Progenitor cell of endocrine pancreas (in vitro differentiated cells): ENCODE results near the gene SLC30A10. TPM values are rescaled to one million over a fixed set of nuclear protein-coding genes. Genes with fewer than 3 reads are reported as not detected.

Experiments used
- DNase-seq: peaks from one replicate; pipeline ENCODE4 v3.0.0; 2021; ENCODE audit warnings: low spot score; ENCODE audit not compliant: unreplicated experiment
- H3K27ac Mint-ChIP-seq: 2 replicates; pipeline ENCODE4 v1.8.0; 2021; ENCODE audit warnings: mild to moderate bottlenecking, moderate library complexity, mixed read lengths
- H3K27me3 Mint-ChIP-seq: 2 replicates; pipeline ENCODE4 v1.8.0; 2021; ENCODE audit warnings: mixed read lengths
- H3K36me3 Mint-ChIP-seq: 2 replicates; pipeline ENCODE4 v1.8.0; 2022; ENCODE audit warnings: mixed read lengths; ENCODE audit not compliant: insufficient read depth
- H3K4me1 Mint-ChIP-seq: 2 replicates; pipeline ENCODE4 v1.8.0; 2021; ENCODE audit warnings: low read depth, mixed read lengths
- H3K4me3 Mint-ChIP-seq: 2 replicates; pipeline ENCODE4 v1.8.0; 2021; ENCODE audit warnings: low read depth, mild to moderate bottlenecking, moderate library complexity, mixed read lengths
- H3K9me3 Mint-ChIP-seq: 2 replicates; pipeline ENCODE4 v1.8.0; 2021; ENCODE audit warnings: low read depth, mixed read lengths
- total RNA-seq: library from RNA; stranded (reverse); gene quantifications from 2 replicates; pipeline ENCODE4 v1.2.1, GENCODE V29; 2021
- TF ChIP-seq, protein P1 (sequence below): fragments of 200-600 bp; sonication (generic); IDR thresholded peaks from one replicate; pipeline ENCODE4 v1.5.0; 2021; ENCODE audit warnings: antibody characterized with exemption, mild to moderate bottlenecking; ENCODE audit not compliant: unreplicated experiment

The SLC30A10 gene
- total RNA-seq, 1 donor from 2014 or later = 1.1 TPM

DNA sequence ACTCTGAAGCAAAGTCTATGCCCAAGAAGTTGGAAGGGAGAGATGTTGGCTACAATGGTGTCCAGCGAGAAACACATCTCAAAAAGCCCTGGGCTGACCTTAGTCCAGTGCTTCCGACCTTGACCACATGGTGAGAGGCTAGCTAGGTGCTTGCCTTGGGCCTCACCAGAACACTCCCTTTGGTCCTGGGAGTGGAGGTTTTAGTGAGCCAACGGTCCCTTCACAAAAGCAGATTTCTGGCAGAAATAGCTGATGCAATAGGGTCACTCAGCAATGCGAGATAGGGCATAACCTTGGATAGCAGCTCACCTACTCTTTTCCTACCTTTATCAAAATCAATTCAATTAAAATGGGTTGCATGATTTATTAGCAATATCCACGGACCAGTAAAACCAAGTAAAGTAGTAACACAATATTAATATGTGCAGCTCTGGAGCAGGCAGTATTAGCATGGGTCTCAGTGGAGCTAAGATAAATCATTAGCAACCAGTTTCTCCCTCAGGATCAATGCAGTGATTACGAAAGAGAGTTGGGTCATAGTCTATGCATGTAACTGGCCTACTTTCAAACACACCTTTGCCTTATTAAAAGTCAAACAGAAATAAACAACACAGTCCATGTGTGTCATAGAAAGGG is 1.9 kb downstream of the SLC30A10 start:
- no peak overlapping the region for H3K27ac Mint-ChIP-seq
- no peaks in the 10 kb centered on the region for H3K9me3 Mint-ChIP-seq
- H3K4me3 Mint-ChIP-seq = no peak overlapping the region
- H3K27me3 Mint-ChIP-seq = peaks cover 31% of the 10 kb centered on the region
- DNase-seq = no peak
- H3K4me1 Mint-ChIP-seq = peaks cover 3% of the 10 kb centered on the region
- TF ChIP-seq, protein P1, sequence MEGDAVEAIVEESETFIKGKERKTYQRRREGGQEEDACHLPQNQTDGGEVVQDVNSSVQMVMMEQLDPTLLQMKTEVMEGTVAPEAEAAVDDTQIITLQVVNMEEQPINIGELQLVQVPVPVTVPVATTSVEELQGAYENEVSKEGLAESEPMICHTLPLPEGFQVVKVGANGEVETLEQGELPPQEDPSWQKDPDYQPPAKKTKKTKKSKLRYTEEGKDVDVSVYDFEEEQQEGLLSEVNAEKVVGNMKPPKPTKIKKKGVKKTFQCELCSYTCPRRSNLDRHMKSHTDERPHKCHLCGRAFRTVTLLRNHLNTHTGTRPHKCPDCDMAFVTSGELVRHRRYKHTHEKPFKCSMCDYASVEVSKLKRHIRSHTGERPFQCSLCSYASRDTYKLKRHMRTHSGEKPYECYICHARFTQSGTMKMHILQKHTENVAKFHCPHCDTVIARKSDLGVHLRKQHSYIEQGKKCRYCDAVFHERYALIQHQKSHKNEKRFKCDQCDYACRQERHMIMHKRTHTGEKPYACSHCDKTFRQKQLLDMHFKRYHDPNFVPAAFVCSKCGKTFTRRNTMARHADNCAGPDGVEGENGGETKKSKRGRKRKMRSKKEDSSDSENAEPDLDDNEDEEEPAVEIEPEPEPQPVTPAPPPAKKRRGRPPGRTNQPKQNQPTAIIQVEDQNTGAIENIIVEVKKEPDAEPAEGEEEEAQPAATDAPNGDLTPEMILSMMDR = no peak
- H3K36me3 Mint-ChIP-seq = no peaks in the 10 kb centered on the region

DNA sequence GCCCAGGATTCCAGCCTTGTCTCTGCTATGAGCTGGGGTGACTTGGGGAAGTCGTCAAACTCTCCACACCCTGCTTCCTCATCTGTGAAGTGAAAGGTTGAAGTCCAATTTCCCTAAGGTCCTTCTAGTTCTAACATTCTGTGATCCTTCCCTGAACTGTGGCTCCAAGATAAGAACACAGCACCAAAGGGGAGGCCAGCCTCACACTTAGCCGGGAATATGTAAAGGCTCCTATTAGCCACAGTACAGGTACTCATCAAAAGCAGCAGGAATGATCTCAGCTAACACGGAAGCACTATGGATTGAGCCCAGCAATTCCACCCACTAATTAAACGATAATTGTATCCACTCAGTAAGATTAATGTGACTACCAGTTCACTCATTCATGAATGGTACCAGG is 4.0 kb downstream of the SLC30A10 start:
- no peak for DNase-seq
- Mint-ChIP-seq H3K27me3 (peaks cover 25% of the 10 kb centered on the region), H3K27ac (no peak overlapping the region), H3K4me3 (no peak overlapping the region), H3K36me3 (no peaks in the 10 kb centered on the region), H3K4me1 (peaks cover 3% of the 10 kb centered on the region), H3K9me3 (no peaks in the 10 kb centered on the region)
- TF ChIP-seq, protein P1 = no peak

DNA sequence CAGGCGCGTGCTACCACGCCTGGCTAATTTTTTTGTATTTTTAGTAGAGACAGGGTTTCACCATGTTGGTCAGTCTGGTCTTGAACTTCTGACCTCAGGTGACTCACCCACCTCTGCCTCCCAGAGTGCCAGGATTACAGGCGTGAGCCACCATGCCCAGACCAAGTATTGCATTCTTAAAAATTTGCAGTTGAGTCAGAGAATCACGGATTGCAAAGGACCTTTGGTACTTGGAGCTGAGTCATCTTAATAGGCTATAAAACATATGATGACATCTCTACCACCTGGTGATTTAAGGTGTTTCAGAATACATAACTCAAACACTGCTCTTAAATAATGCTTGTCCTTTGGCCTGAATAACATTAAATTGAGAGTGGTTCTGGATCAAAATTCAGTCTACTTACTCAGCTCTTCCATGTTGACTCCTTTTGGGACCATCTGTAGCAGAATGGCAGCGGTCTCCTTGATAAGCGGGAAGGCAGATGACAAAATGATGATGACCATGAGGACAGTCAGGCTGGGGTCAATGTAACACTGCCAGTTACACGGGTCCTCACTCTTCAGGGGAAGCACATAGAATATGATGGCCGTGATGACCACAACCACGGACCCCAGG is 10.4 kb downstream of the SLC30A10 start:
- Mint-ChIP-seq H3K4me1 (no peaks in the 10 kb centered on the region), H3K27me3 (no peaks in the 10 kb centered on the region), H3K9me3 (no peaks in the 10 kb centered on the region), H3K36me3 (no peaks in the 10 kb centered on the region), H3K27ac (no peak overlapping the region), H3K4me3 (no peak overlapping the region)
- DNase-seq = no peak
- TF ChIP-seq, protein P1 = no peak

DNA sequence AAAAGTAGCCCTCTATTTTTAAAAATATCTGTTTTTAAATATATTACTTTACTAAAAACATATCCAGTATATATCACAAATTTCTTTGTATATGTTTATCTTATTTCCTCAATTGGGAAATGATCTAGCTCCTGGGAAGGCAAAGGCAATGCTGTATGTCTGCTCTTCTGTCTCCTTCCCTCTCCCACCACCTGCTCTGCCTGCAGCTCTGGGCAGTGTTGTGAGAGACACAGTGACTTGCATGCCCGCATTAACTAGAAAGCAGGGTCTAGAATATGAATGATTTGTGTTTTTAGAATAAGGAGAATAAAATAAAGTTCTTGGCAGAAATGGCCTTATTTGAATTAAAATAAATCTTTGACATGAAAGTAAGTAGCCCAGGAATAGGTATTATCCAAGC is 11.1 kb downstream of the SLC30A10 start:
- Mint-ChIP-seq H3K27ac (no peak overlapping the region), H3K4me3 (no peak overlapping the region), H3K9me3 (no peaks in the 10 kb centered on the region), H3K27me3 (no peaks in the 10 kb centered on the region), H3K4me1 (no peaks in the 10 kb centered on the region), H3K36me3 (no peaks in the 10 kb centered on the region)
- TF ChIP-seq, protein P1 = no peak
- no peak for DNase-seq

DNA sequence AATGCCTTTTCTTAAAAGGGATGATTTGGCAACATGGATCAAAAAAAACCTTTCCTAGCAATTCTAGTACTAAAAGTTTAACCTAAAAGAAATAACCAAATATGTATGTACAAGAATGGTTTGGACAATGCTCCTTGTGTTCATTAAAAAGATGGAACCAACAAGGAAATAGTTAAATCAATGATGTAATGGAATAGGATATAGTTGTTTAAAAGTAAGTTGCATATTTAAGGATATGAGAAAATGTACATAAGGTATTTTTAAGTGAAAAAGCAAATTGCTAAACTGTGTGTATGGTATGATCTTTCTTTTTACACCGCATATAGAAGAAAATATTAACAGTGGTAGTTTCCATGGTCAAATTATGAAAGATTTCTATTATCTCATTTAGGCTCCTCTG is 12.1 kb downstream of the SLC30A10 start:
- Mint-ChIP-seq H3K4me3 (no peak overlapping the region), H3K9me3 (no peaks in the 10 kb centered on the region), H3K36me3 (no peaks in the 10 kb centered on the region), H3K27me3 (no peaks in the 10 kb centered on the region), H3K4me1 (no peaks in the 10 kb centered on the region), H3K27ac (no peak overlapping the region)
- no peak for DNase-seq
- TF ChIP-seq, protein P1 = no peak
